NOMO-1 treated with DMSO at 0.1 percent for 48 hours (cell line): Measurements from ENCODE around the gene GLYATL3.
"Not testable (repeated sequence)": the region's sequence is repeated elsewhere in the genome, so short reads cannot be mapped to it uniquely, and the experiment has no call there.

Experiments used
- DNase-seq: peaks from one replicate; lab custom pipeline; 2025; ENCODE audit not compliant: unreplicated experiment; lab: John Stamatoyannopoulos, UW

The GLYATL3 gene

DNA sequence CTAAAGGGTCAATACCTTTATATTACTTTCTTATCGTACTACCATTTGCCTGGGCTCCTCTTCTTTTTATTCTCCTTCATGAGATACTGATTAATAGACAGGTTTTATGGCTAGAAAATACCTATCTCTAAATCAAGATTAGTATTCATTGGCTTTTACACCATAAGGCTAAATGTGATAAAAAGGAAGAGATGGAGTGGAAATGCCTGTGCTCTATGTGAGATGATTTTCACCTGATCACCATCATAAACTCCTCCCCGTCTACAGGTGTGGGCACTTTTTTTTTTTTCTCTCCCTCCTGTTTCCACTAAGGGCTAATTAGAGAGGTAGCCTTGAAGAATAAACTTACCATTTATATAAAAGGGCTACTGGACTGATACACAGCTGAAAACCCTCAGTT lies at the start of gene GLYATL3:
GLYATL3 (plus strand) TSS at position 301 of the 400 bp plus-strand sequence. CDS start 12,068 bp downstream, outside the sequence.
- DNase-seq: no peak

DNA sequence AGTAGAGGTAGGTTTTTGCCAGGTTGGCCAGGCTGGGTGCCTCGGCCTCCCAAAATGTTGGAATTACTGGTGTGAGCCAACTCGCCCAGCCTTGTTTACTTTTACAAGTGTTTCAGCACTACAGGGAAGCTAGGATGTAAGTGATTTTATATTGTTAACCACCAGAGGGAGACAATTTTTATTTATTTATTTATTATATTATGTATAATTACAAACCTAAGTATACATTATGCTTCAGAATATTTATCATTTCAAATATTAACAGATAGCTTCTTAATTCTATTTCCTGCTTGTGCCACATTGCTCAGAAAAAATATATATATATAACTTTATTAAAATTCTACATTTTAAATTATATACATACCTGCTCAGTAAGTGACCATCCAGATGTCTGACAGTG lies 46.5 kb upstream of the GLYATL3 start:
- DNase-seq: no peak

DNA sequence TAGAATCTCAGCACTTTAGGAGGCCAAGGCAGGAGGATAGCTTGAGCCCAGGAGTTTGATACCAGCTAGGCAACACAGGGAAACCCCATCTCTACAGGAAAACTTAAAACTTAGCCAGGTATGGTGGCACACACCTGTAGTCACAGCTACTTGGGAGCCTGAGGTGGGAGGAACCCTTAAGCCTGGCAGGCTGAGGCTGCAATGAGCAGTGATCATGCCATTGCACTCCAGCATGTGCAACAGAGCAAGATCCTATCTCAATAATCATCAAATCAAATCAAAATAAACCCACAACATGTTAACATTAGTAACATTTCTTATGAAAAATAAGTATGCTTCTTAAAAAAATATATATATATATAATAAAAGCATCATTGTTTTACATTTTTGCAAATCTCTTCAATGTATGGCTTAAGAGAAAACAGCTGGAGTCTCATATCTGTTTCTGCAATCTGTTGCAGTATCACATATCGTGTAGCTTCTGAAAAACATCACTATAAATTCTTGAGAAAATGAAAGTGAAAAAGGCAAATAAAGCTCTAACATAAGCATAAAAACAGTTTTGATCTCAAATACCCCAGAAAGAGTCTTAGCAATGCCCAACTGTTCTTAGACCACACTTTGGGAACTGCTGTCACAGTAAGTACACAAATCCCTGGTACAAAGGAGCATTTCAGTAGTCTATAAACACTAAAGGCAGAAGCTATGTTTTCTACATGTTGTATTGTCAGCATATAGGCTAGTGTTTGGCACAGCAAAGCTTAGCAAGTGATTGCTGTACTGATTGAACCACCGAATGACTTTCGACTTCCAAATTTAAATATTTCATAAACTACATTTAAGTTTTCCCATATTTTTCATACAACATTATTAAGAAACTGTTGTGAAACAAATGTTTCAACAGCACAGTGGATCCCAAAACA lies 44.7 kb upstream of the GLYATL3 start:
- no peak for DNase-seq

DNA sequence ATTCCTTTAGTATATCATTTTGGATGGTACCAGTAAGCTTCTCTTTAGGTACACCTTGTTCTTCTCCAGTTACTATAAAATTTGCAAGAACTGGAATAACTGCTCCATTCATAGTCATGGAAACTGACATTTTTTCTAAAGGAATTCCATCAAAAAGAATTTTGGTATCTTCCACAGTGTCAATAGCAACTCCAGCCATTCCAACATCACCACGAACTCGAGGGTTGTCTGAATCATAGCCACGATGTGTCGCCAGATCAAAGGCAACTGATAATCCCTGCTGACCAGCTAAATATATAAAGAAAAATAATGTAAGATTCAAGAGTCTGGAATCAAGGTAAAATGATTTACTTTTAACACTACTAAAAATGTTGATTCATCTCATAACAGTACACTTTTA lies 42.0 kb upstream of the GLYATL3 start:
- no peak for DNase-seq

DNA sequence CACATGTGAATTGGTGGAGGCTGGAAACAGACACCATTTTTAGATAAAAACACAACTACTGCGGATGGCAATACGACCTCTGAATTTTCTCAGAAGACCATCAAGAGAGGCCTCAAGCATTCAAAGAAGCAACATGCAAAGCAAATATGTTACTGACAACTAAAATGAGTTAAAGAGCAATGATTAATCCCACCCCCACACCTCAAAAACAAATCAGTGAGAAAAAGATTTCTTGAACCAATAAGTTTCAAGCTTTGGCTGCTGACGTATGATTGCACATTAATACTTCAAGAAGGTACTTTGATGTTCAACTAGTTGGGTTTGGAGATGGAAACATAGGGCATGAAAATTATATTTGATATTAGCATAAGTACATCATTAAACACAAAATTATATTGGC lies 37.7 kb upstream of the GLYATL3 start:
- no peak for DNase-seq

DNA sequence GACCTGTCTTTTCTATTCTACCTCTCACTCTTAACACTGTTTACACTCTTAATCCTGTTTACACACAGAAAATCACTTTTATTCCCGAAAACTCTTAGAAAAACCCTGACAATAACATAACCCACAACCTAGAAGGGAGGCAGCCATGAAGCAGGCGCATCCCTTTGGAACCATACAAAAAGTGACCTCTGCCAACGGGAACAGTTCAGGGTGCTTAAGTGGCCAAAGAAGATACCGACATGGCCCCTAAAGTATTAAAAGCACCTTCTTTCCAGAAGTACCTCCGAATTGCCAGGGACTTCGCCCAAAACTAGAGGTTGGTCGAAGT lies 37.2 kb upstream of the GLYATL3 start:
- DNase-seq: no peak

DNA sequence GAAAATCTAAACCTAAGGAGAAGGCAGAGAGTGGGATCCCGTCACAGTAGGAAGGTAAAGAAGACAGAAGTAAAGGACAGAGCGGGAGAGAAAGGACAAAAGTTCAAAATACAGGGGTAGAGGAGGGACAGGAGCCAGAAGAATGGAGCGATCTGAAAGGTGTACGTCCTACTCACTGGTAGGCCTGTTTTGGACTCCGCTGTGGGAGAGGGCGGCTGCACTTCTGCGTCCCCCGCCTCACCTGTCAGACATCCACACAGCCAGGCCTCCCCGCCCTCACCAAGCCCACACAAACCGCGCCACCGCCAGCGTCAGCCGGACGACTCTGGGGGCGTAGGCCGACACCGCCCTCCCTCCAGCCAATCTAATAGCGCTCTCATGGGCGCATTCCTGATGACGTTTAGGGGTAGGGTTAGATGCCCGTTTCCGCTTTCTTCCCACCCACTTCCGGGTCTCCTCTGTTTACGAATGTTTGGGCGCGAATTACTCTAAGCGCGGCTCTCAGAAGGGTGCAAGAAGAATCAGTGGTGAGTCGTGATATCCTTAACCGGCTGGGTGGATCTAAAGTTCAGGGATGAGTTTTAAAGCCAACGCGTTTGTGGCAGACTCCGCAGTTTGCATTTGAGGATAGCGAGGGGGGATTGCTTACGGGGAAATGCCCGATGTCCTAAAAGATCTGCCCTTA lies 36.7 kb upstream of the GLYATL3 start, which contains the start of the genes CENPQ and MMUT:
CENPQ (plus strand) TSS at position 444 of the 685 bp plus-strand sequence. CDS start 6,807 bp downstream, outside the sequence.
MMUT (minus strand) TSS at position 327 of the 685 bp plus-strand sequence. CDS start 3,787 bp downstream, outside the sequence.
- peak; percentile 95 for DNase-seq

DNA sequence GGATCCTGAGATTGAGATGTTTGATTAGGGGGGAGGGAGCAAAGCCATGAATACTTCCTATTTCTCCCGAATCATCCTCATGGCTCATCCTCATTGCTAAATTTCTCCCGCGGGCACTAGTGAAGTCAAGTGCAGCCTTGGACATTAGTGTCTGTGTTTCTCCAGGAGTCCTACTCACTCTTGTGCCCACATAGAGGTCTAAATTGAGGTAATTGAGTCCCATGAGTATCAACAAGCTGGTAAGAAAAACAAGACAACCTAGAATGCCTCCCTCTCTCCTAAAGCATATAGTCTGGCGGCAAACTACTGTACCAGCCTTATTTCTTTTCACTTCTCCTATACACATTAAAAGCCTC lies 36.1 kb upstream of the GLYATL3 start:
- peak; percentile 12 for DNase-seq

DNA sequence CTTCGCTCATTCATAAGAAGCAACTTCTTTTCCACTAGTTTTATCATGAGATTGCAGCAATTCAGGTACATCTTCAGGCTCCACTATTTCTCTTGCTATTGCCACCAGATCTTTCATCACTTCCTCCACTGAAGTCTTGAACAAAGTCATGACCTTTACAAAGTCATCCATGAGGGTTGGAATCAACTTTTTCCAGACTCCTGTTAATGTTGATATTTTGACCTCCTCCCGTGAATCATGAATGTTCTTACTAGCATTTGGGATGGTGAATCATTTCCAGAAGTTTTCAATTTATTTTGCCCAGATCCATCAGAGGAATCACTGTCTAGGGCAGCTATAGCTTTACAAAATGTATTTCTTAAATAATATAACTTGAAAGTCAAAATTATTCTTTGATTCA lies 35.0 kb upstream of the GLYATL3 start:
- DNase-seq: no peak

DNA sequence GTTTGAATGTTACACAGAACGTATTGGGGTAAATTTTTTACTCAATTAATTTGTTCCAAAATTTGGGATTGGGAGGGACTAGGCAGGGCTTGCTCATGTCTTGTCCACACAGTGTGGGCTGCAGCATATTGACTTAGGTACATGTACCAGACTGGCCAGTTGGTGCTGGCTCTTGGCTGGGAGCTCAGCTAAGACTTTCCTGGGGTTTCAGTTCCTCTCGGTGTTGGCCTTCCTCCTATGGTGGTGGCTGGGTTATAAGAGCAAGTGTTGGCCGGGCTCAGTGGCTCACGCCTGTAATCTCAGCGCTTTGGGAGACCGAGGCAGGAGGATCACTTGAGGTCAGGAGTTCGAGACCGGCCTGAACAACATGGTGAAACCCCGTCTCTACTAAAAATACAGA lies 31.7 kb upstream of the GLYATL3 start:
- peak; percentile 36 for DNase-seq

DNA sequence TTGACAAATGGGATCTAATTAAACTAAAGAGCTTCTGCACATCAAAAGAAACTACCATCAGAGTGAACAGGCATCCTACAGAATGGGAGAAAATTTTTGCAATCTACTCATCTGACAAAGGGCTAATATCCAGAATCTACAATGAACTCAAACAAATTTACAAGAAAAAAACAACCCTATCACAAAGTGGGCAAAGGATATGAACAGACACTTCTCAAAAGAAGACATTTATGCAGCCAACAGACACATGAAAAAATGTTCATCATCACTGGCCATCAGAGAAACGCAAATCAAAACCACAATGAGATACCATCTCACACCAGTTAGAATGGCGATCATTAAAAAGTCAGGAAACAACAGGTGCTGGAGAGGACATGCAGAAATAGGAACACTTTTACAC lies 23.2 kb upstream of the GLYATL3 start:
- DNase-seq: not testable (repeated sequence)

DNA sequence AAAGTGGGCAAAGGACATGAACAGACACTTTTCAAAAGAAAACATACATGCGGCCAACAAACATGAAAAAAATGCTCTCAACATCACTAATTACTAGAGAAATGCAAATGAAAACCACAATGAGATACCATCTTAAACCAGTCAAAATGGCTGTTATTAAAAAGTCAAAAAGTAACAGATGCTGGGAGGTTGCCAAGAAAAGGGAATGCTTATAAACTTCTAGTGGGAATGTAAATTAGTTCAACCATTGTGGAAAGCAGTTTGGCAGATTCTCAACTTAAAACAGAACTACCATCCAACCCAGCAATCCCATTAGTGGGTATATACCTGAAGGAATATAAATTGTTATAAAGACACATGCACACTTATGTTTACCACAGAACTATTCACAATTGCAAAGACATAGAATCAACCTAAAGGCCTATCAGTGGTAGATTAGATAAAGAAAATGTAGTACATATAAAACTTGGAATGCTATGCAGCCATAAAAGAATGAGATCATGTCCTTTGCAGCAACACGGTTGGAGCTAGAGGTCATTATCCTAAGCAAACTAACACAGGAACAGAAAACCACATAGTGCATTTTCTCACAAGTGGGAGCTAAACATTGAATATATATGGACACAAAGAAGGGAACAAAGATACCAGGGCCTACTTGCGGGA lies 20.3 kb upstream of the GLYATL3 start:
- DNase-seq: no peak

DNA sequence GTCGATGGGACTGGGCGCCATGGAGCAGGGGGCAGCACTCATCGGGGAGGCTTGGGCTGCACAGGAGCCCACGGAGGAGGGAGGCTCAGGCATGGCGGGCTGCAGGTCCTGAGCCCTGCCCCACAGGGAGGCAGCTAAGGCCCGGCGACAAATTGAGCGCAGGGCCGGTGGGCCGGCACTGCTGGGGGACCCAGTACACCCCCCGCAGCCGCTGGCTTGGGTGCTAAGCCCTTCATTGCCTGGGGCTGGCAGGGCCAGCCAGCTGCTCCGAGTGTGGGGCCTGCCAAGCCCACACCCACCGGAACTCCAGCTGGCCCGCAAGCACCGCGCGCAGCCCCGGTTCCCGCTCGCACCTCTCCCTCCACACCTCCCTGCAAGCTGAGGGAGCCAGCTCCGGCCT lies 17.9 kb upstream of the GLYATL3 start:
- DNase-seq: not testable (repeated sequence)

DNA sequence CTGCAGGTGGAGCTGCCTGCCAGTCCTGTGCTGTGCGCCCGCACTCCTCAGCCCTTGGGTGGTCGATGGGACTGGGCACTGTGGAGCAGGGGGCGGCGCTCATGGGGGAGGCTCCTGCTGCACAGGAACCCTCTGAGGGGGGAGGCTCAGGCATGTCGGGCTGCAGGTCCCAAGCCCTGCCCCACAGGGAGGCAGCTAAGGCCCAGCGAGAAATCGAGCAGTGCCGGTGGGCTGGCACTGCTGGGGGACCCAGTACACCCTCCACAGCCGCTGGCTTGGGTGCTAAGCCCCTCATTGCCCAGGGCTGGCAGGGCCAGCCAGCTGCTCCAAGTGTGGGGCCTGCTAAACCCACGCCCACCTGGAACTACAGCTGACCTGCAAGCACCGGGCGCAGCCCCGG lies 16.3 kb upstream of the GLYATL3 start:
- not testable (repeated sequence) for DNase-seq

DNA sequence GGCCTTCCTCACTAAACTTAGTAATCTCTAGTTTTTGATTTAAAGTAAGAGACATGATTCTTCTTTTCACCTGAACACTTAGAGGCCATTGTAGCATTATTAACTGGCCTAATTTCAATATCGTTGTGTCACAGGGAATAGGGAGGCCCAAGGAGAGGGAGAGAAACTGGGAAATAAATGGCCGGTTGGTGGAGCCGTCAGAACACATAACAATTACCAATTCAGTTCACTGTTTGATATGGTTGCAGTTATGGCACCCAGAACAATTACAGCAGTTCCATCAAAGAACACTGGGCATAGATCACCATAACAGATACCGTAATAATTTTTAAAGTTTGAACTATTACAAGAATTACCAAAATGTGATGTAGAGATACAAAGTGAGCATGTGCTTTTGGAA lies 9.1 kb upstream of the GLYATL3 start:
- DNase-seq: no peak

DNA sequence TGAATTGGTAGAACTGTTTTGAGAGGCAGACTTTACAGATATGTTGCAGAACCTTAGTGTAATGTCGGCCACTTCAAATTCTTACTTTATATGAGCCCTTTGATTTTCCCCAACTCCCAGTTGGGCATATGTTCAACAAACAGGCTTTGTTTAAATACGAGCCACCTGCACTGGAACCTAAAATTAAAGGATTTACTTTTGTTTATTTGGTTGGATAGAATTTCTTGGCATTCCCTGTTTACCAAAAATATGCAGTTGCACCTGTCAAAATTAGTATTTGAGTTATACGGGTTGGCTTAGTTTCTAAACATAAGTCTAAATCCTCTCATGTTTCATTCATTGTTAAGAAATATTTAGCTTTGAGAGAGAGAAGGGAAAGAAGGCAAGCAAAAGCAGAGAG lies 2.4 kb upstream of the GLYATL3 start:
- no peak for DNase-seq

DNA sequence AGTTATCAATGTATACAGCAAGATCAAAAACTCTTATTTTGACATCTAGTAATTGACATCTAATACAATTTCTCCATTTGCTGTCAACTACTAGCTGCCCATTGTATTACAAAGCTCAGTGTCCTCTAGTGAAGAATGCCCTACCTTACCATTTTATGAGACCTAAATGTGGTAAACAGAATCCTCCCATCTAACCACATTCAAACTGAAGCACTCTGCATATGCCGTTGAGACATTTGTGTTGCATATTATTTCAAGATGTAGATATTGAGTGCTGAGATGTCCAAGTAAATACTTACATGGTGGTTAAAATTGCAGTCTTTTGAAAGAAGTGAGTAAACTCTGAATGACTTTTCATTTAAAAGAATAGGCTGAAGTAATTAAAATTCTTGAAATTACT lies 597 bp upstream of the GLYATL3 start:
- DNase-seq: no peak

DNA sequence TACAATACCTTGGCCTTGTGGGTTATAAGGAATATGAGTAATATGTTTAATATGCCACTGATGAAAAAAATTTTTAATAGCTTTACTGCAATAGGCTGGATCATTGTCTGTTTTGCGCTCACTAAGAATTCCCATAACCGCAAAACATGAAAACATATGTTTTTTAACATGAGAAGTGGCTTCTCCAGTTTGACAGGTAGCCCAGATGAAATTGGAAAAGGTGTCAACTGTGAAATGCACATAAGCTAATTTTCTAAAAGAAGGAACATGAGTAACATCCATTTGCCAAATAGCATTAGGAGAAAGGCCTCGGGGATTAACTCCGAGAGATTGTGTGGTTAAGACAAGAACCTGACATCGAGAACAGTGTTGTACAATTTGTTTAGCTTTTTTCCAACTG lies 4.9 kb downstream of the GLYATL3 start:
- DNase-seq: no peak

DNA sequence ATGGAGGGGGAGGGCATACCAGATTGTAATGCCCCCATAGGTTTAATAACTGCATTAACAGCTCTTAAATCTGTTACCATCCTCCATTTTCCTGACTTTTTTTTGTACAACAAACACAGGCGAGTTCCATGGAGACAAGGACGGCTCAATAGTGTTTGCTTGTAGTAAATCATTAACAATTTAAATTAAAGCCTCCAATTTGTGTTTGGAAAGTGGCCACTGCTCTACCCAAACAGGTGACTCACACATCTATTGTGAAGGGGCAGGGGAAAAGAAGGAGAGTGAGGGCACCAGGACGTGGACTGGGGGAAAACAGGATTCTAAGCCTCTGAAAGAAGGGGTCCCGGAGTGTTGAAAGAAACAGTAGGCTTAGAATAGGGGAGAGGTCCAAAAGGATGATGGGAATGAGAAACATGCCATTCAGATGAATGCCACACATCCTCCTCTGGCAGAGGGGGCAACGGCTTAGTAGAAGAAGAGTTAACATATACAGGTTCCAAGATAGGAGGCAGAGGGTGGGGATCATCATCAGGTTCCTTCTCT lies 6.9 kb downstream of the GLYATL3 start:
- DNase-seq: no peak

DNA sequence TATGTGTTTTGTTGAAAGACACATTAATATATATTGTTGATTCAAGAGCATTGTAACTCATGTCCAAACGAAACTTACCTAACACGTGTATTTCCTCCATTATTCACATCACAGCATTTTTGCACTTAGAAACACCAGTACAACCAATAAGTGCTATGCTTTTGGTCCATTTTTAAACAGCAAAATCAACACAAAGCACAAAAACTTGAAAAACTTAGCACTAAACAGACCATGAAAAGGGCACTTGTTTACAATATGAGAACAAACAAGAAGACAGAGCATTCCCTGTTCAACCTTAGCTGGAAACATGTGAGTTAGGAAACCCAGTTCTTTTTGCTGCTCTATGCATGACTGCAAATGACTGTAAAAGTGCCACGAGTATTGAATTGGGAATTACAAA lies 9.6 kb downstream of the GLYATL3 start:
- DNase-seq: no peak
